Measurements from ENCODE around the gene CYSTM1.
A peak's percentile ranks its signal among the peaks of the same experiment; 100 is the strongest.
"Not testable (repeated sequence)": the region's sequence is repeated elsewhere in the genome, so short reads cannot be mapped to it uniquely, and the experiment has no call there.

Gene CYSTM1

DNA sequence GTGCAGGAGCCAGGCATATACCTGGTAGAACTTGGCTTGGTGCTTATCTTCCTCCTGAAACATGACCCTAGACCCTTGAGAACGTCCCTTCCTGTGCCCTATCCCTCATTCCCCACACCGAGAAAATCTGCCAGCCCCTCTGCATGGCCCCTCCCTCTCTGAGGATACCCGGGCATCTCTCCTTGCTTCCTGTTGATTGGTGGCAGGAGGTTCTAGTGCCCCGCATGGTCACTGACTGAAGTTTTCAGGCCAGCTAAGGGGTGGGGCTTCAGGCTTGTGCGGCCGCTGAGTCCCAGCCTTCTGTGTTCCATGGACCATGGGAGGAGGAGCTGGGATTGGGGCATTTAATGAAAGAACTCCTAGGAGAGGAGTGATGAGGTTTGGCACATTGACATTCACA, 26.5 kb upstream of the CYSTM1 start:
- H3K4me1 ChIP-seq (ENCODE audit: control insufficient read depth in 2 of 2, insufficient read depth in 2 of 2, low read length in 2 of 2) = peaks cover 9 to 12% of the 10 kb centered on the region in 2 donors
- H3K9me3 ChIP-seq (ENCODE audit: control insufficient read depth in 2 of 2, low read length in 2 of 2) = no peaks in the 10 kb centered on the region
- H3K27ac ChIP-seq (ENCODE audit: low read depth in 2 of 2, low read length in 2 of 2) = no peak overlapping the region
- H3K4me3 ChIP-seq (ENCODE audit: low read length in 2 of 2) = no peak overlapping the region
- H3K27me3 ChIP-seq (ENCODE audit: control insufficient read depth in 2 of 2, insufficient read depth in 2 of 2, low read length in 2 of 2) = no peaks in the 10 kb centered on the region
- no peaks in the 10 kb centered on the region for H3K36me3 ChIP-seq (ENCODE audit: control insufficient read depth in 2 of 2, insufficient read depth in 2 of 2, low read length in 2 of 2)
- H3K9ac ChIP-seq (ENCODE audit: low read depth in 1 of 2, low read length in 2 of 2) = no peak overlapping the region

GRCh38 chr5:140150201-140150600, 24.8 kb upstream of the CYSTM1 start:
- no peak overlapping the region for H3K27ac ChIP-seq (ENCODE audit: low read depth in 2 of 2, low read length in 2 of 2)
- no peaks in the 10 kb centered on the region for H3K27me3 ChIP-seq (ENCODE audit: control insufficient read depth in 2 of 2, insufficient read depth in 2 of 2, low read length in 2 of 2)
- no peak overlapping the region for H3K4me3 ChIP-seq (ENCODE audit: low read length in 2 of 2)
- H3K36me3 ChIP-seq (ENCODE audit: control insufficient read depth in 2 of 2, insufficient read depth in 2 of 2, low read length in 2 of 2) = no peaks in the 10 kb centered on the region
- no peak overlapping the region for H3K9ac ChIP-seq (ENCODE audit: low read depth in 1 of 2, low read length in 2 of 2)
- H3K4me1 ChIP-seq (ENCODE audit: control insufficient read depth in 2 of 2, insufficient read depth in 2 of 2, low read length in 2 of 2) = peaks cover 8 to 14% of the 10 kb centered on the region in 2 donors
- no peaks in the 10 kb centered on the region for H3K9me3 ChIP-seq (ENCODE audit: control insufficient read depth in 2 of 2, low read length in 2 of 2)

GRCh38 chr5:140151144-140152021, 23.6 kb upstream of the CYSTM1 start:
- Histone ChIP-seq H3K27me3 (ENCODE audit: control insufficient read depth in 2 of 2, insufficient read depth in 2 of 2, low read length in 2 of 2) (no peaks in the 10 kb centered on the region), H3K4me3 (ENCODE audit: low read length in 2 of 2) (no peak overlapping the region), H3K9ac (ENCODE audit: low read depth in 1 of 2, low read length in 2 of 2) (no peak overlapping the region), H3K36me3 (ENCODE audit: control insufficient read depth in 2 of 2, insufficient read depth in 2 of 2, low read length in 2 of 2) (no peaks in the 10 kb centered on the region), H3K27ac (ENCODE audit: low read depth in 2 of 2, low read length in 2 of 2) (no peak overlapping the region), H3K4me1 (ENCODE audit: control insufficient read depth in 2 of 2, insufficient read depth in 2 of 2, low read length in 2 of 2) (peaks cover 0 to 7% of the 10 kb centered on the region in 2 donors), H3K9me3 (ENCODE audit: control insufficient read depth in 2 of 2, low read length in 2 of 2) (no peaks in the 10 kb centered on the region)

DNA sequence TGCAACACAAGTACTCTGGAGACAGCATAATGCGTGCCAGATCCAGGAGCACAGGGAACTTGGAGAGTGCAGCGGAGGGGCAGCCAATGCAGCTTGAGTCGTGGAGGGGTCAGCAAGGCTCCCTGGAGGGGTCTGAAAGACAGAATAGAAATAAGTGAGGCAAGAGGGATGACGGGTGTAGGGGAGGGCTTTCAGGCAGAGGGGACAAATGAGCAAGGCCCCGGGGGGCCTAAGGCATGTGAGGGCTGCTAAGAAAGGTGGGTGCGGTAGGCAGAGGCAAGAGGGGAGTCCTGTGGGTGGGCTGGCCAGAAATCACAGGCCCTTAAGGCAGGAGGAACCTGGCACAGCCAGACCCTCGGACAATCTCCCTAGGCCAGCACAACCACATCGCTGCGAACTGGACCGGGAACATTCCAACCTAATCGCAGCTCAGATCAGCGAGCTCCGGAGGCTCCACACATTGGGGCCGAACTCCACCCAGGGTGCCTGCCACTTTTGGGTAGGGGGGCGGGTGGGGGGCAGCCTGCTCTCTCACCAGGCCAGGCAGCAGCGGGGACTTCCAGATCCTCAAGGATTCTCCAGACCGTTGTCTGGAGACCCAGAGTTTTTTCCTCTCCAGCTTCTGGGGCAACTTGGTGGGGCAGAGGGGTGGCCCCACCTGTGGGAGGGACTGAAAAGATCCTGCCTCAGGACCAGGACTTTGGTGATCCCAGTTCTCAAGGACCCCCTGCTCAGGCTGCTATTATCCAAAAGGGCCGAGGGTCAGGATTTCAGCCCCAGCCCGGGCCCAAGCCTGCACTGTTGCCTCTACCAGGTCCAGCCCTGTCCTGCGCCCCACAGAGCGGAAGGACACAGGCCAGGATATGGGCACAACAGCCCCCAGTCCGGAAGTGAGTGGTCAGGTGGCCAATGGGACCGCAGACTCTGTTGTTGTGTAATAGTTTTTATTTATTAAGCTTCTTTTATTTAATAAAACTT, 22.7 kb upstream of the CYSTM1 start:
- no peaks in the 10 kb centered on the region for H3K27me3 ChIP-seq (ENCODE audit: control insufficient read depth in 2 of 2, insufficient read depth in 2 of 2, low read length in 2 of 2)

GRCh38 chr5:140153255-140153654, 21.7 kb upstream of the CYSTM1 start:
- Histone ChIP-seq H3K4me1 (ENCODE audit: control insufficient read depth in 2 of 2, insufficient read depth in 2 of 2, low read length in 2 of 2) (peaks cover 5 to 13% of the 10 kb centered on the region in 2 donors), H3K9me3 (ENCODE audit: control insufficient read depth in 2 of 2, low read length in 2 of 2) (no peaks in the 10 kb centered on the region), H3K27ac (ENCODE audit: low read depth in 2 of 2, low read length in 2 of 2) (no peak overlapping the region), H3K4me3 (ENCODE audit: low read length in 2 of 2) (no peak overlapping the region), H3K9ac (ENCODE audit: low read depth in 1 of 2, low read length in 2 of 2) (no peak overlapping the region), H3K27me3 (ENCODE audit: control insufficient read depth in 2 of 2, insufficient read depth in 2 of 2, low read length in 2 of 2) (no peaks in the 10 kb centered on the region), H3K36me3 (ENCODE audit: control insufficient read depth in 2 of 2, insufficient read depth in 2 of 2, low read length in 2 of 2) (no peaks in the 10 kb centered on the region)

More for the DNA sequence above, 22.7 kb upstream of the CYSTM1 start:
- H3K36me3 ChIP-seq (ENCODE audit: control insufficient read depth in 2 of 2, insufficient read depth in 2 of 2, low read length in 2 of 2) = no peaks in the 10 kb centered on the region
- no peak overlapping the region for H3K27ac ChIP-seq (ENCODE audit: low read depth in 2 of 2, low read length in 2 of 2)
- no peak overlapping the region for H3K4me3 ChIP-seq (ENCODE audit: low read length in 2 of 2)
- no peaks in the 10 kb centered on the region for H3K9me3 ChIP-seq (ENCODE audit: control insufficient read depth in 2 of 2, low read length in 2 of 2)
- H3K4me1 ChIP-seq (ENCODE audit: control insufficient read depth in 2 of 2, insufficient read depth in 2 of 2, low read length in 2 of 2) = peaks cover 5 to 11% of the 10 kb centered on the region in 2 donors
- no peak overlapping the region for H3K9ac ChIP-seq (ENCODE audit: low read depth in 1 of 2, low read length in 2 of 2)

DNA sequence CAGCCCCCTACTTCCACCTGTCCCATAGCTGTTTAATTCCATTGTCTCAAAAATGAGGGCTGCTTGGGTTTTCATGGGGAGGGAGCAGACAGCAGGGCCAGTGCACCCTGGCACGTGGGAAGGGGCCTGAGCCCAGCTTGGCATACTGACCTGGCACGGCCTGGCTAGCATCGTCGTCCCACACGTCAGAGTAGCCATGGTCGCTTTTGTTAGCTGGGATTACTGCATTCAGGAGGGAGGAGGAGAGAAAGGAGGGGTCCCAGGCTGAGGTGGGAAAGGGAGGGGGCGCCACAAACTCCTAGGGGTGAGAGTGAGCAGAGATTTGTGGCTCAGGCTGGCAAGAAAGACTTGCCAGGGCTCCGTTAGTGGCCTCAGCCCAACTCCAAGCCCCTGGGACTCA, 21.1 kb upstream of the CYSTM1 start:
- Histone ChIP-seq H3K4me3 (ENCODE audit: low read length in 2 of 2) (no peak overlapping the region), H3K9me3 (ENCODE audit: control insufficient read depth in 2 of 2, low read length in 2 of 2) (no peaks in the 10 kb centered on the region), H3K27ac (ENCODE audit: low read depth in 2 of 2, low read length in 2 of 2) (no peak overlapping the region), H3K9ac (ENCODE audit: low read depth in 1 of 2, low read length in 2 of 2) (no peak overlapping the region), H3K4me1 (ENCODE audit: control insufficient read depth in 2 of 2, insufficient read depth in 2 of 2, low read length in 2 of 2) (peaks cover 5 to 13% of the 10 kb centered on the region in 2 donors), H3K36me3 (ENCODE audit: control insufficient read depth in 2 of 2, insufficient read depth in 2 of 2, low read length in 2 of 2) (no peaks in the 10 kb centered on the region), H3K27me3 (ENCODE audit: control insufficient read depth in 2 of 2, insufficient read depth in 2 of 2, low read length in 2 of 2) (no peaks in the 10 kb centered on the region)

DNA sequence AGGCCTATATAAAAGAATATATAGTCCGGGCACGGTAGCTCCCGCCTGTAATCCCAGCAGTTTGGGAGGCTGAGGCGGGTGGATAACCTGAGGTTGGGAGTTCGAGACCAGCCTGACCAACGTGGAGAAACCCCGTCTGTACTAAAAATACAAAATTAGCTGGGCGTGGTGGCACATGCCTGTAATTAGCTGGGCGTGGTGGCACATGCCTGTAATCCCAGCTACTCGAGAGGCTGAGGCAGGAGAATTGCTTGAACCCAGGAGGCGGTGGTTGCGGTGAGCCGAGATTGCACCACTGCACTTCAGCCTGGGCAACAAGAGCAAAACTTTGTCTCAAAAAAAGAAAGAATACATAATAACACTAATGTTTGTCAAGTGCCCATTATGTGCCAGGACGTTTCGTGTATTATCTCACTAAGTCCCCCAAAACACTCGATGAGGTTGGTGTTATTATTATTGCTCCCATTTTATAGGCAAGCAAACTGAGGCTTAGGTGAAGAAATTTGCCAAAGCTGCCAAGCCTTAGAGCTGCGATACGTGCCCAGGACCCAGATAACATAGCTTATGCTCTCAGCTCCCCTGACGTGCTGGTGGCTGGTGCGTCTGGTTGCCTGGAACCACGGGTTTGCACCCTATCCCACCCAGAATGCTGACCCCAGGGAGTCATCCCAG, 20.1 kb upstream of the CYSTM1 start:
- peaks cover 5 to 13% of the 10 kb centered on the region in 2 donors for H3K4me1 ChIP-seq (ENCODE audit: control insufficient read depth in 2 of 2, insufficient read depth in 2 of 2, low read length in 2 of 2)
- H3K9ac ChIP-seq (ENCODE audit: low read depth in 1 of 2, low read length in 2 of 2); H3K36me3 ChIP-seq (ENCODE audit: control insufficient read depth in 2 of 2, insufficient read depth in 2 of 2, low read length in 2 of 2); H3K27me3 ChIP-seq (ENCODE audit: control insufficient read depth in 2 of 2, insufficient read depth in 2 of 2, low read length in 2 of 2); H3K4me3 ChIP-seq (ENCODE audit: low read length in 2 of 2); H3K9me3 ChIP-seq (ENCODE audit: control insufficient read depth in 2 of 2, low read length in 2 of 2); H3K27ac ChIP-seq (ENCODE audit: low read depth in 2 of 2, low read length in 2 of 2): not testable (repeated sequence)

- peak overlapping the region in 1 of 2 donors; percentile 56 for H3K9ac ChIP-seq (ENCODE audit: low read depth in 1 of 2, low read length in 2 of 2)
Measured at GRCh38 chr5:140157032-140157781, 17.8 kb upstream of the CYSTM1 start.

More at GRCh38 chr5:140157032-140157781, 17.8 kb upstream of the CYSTM1 start:
- H3K9me3 ChIP-seq (ENCODE audit: control insufficient read depth in 2 of 2, low read length in 2 of 2) = no peaks in the 10 kb centered on the region
- H3K27ac ChIP-seq (ENCODE audit: low read depth in 2 of 2, low read length in 2 of 2) = no peak overlapping the region
- peak overlapping the region; percentile 53 to 55 for H3K4me3 ChIP-seq (ENCODE audit: low read length in 2 of 2)
- H3K4me1 ChIP-seq (ENCODE audit: control insufficient read depth in 2 of 2, insufficient read depth in 2 of 2, low read length in 2 of 2) = peaks cover 8 to 13% of the 10 kb centered on the region in 2 donors
- no peaks in the 10 kb centered on the region for H3K36me3 ChIP-seq (ENCODE audit: control insufficient read depth in 2 of 2, insufficient read depth in 2 of 2, low read length in 2 of 2)
- no peaks in the 10 kb centered on the region for H3K27me3 ChIP-seq (ENCODE audit: control insufficient read depth in 2 of 2, insufficient read depth in 2 of 2, low read length in 2 of 2)

Measured in mucosa of rectum (tissue), 2 donors.